Measurements from ENCODE around the gene KRT40.

KRT40 gene

DNA sequence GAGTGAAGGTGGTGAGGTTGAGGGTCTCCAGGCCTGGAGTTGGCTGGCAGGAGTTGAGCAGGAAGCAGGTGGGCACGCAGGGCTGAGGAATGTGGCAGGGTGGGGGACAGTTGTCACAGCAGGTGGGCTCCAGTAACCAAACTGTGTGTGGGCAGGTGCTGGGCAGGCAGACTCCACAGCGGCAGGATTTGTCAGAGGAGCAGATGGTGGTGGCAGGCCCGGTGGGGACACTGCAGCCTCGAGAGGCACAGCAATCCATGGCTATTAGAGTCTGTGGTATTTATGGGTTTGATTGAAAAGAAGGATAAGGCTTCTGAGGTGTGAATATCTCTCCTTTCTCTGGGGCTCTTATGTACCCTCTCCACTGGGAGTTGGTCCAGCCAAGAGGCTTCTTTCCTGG lies 9.7 kb upstream of the KRT40 start, which contains the start of gene KRTAP3-3:
TSS of gene KRTAP3-3 (minus strand) at position 326 of the 400 bp plus-strand sequence. CDS start at position 259, 67 bp downstream.
- no peak for DNase-seq (ENCODE audit: extremely low spot score)

DNA sequence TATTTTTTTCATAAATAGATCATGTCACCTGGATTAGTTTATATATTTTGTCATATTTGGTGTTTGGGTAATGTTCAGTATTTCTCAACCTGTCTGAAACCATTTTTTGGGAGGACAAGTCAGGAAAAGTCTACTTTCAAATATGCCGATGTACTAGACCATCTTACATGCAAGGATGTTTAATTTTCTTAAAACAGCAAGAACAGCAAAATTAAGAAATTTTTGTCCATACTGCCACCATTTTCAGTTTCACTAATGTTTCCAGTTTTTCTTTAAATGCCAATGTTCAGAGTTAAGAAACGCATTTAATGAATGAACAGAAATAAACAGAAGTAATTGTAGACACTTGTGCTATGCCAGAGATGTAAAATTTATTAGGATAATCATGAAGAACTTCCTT lies 9.0 kb upstream of the KRT40 start:
- ChIA-PET POLR2A (no interaction called here), CTCF (interaction anchor here (0.8 kb wide), 1 partner anchor 30 kb away, joined by 3 read pairs; no protein-coding TSS in a partner anchor)
- DNase-seq (ENCODE audit: extremely low spot score) = no peak
- no peak for TF ChIP-seq SP1 (IDR thresholded peaks at IDR 0.05)
- no peak for TF ChIP-seq SUZ12 (IDR thresholded peaks at IDR 0.05)
- TF ChIP-seq FOXK2 (IDR thresholded peaks at IDR 0.05) = no peak
- TF ChIP-seq, protein P1, sequence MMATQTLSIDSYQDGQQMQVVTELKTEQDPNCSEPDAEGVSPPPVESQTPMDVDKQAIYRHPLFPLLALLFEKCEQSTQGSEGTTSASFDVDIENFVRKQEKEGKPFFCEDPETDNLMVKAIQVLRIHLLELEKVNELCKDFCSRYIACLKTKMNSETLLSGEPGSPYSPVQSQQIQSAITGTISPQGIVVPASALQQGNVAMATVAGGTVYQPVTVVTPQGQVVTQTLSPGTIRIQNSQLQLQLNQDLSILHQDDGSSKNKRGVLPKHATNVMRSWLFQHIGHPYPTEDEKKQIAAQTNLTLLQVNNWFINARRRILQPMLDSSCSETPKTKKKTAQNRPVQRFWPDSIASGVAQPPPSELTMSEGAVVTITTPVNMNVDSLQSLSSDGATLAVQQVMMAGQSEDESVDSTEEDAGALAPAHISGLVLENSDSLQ (IDR thresholded peaks at IDR 0.05) = no peak
- no peak for TF ChIP-seq FOXM1 (IDR thresholded peaks at IDR 0.05; ENCODE audit: borderline replicate concordance)

More for the DNA sequence above, 9.7 kb upstream of the KRT40 start, which contains the start of gene KRTAP3-3:
- TF ChIP-seq TARDBP (IDR thresholded peaks at IDR 0.05) (no peak), NFRKB (IDR thresholded peaks at IDR 0.05) (no peak), FOXA1 (IDR thresholded peaks at IDR 0.05) (no peak), FOXM1 (IDR thresholded peaks at IDR 0.05; ENCODE audit: borderline replicate concordance) (no peak), ELF4 (IDR thresholded peaks at IDR 0.05) (no peak), SUZ12 (IDR thresholded peaks at IDR 0.05) (no peak), CTBP1 (IDR thresholded peaks at IDR 0.05; ENCODE audit: borderline replicate concordance) (no peak), BHLHE40 (IDR thresholded peaks at IDR 0.05; ENCODE audit: borderline replicate concordance) (no peak), ZNF384 (IDR thresholded peaks at IDR 0.05) (no peak), HDGF (IDR thresholded peaks at IDR 0.05; ENCODE audit: borderline replicate concordance) (no peak), L3MBTL2 (conservative IDR thresholded peaks at IDR 0.05) (no peak), ARNT (IDR thresholded peaks at IDR 0.05) (no peak), SP1 (IDR thresholded peaks at IDR 0.05) (no peak), LEF1 (IDR thresholded peaks at IDR 0.05; ENCODE audit: borderline replicate concordance) (no peak)
- ChIA-PET CTCF (interaction anchor here (0.8 kb wide), 1 partner anchor 30 kb away, joined by 3 read pairs; no protein-coding TSS in a partner anchor), POLR2A (no interaction called here)

DNA sequence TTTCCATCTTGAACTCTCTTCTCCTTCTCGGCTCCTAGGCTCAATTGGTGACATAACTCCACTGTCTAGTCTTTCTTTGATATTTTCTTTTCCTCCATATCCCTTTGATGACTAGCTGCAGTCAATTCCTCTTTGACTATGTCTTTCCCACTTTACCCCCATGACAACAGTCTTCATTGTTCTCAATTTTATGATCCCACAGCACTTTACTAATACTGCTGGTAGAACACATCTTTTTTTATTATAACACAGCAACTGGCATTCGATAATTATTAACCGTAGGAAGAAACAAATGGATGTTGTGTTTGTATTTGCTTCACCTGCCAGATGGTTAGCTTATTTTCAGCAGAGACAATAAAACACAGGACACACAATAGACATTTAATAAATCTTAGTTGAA lies 8.5 kb upstream of the KRT40 start:
- DNase-seq (ENCODE audit: extremely low spot score) = no peak
- TF ChIP-seq CTBP1 (IDR thresholded peaks at IDR 0.05; ENCODE audit: borderline replicate concordance) (no peak), SUZ12 (IDR thresholded peaks at IDR 0.05) (no peak), FOXK2 (IDR thresholded peaks at IDR 0.05) (no peak), L3MBTL2 (conservative IDR thresholded peaks at IDR 0.05) (no peak), SP1 (IDR thresholded peaks at IDR 0.05) (no peak), ELF4 (IDR thresholded peaks at IDR 0.05) (no peak), TARDBP (IDR thresholded peaks at IDR 0.05) (no peak), ARNT (IDR thresholded peaks at IDR 0.05) (no peak), BHLHE40 (IDR thresholded peaks at IDR 0.05; ENCODE audit: borderline replicate concordance) (no peak), NFRKB (IDR thresholded peaks at IDR 0.05) (no peak), LEF1 (IDR thresholded peaks at IDR 0.05; ENCODE audit: borderline replicate concordance) (no peak)
- TF ChIP-seq, protein P1 (IDR thresholded peaks at IDR 0.05) = no peak
- ChIA-PET POLR2A (no interaction called here), CTCF (no interaction called here)

DNA sequence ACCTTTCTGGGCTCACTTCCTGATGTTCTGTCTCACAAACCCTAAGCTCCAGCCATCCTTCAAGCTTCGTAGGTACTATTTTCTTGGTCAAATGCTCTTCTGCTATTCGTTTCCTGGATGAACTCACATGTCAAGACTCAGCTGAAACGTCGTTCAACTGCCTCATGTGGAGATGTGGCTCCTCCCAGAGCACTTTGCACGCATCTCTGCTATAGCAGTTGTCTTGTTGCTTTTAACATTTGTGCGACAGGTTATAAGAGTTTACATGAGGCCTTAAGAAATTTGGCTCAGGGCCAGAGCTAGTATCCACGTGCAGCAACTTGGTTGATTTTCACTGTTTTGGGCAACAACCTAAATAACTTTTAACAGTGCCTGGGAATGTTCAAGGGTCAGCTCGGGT lies 2.8 kb upstream of the KRT40 start:
- no peak for DNase-seq (ENCODE audit: extremely low spot score)
- CTCF ChIA-PET = no interaction called here
- POLR2A ChIA-PET = no interaction called here
- no peak for TF ChIP-seq L3MBTL2 (conservative IDR thresholded peaks at IDR 0.05)
- TF ChIP-seq CTBP1 (IDR thresholded peaks at IDR 0.05; ENCODE audit: borderline replicate concordance) = no peak
- TF ChIP-seq NFRKB (IDR thresholded peaks at IDR 0.05) = no peak
- TF ChIP-seq ARNT (IDR thresholded peaks at IDR 0.05) = no peak
- TF ChIP-seq SUZ12 (IDR thresholded peaks at IDR 0.05) = no peak
- TF ChIP-seq HDGF (IDR thresholded peaks at IDR 0.05; ENCODE audit: borderline replicate concordance) = no peak

DNA sequence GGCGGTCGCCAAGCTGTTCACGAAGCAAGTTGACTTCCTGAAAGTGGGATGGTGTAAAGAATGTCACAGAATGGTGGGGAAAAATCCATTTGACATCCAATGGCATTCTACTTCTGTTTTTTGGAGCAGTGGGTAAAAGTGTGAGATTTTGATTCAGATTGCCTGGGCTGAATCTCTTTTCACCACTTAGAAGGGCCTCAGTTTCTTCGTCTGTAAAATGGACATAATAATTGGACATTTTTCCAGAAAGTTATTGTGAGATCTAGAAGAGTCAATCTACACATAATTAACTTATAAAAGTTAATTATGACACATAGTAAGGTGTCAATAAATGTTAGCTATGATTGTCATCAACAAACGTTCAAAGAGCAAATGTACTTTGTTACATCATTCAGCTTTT lies 3.0 kb downstream of the KRT40 start:
- ChIA-PET POLR2A (no interaction called here), CTCF (no interaction called here)
- no peak for TF ChIP-seq BHLHE40 (IDR thresholded peaks at IDR 0.05; ENCODE audit: borderline replicate concordance)
- no peak for TF ChIP-seq HDGF (IDR thresholded peaks at IDR 0.05; ENCODE audit: borderline replicate concordance)
- TF ChIP-seq L3MBTL2 (conservative IDR thresholded peaks at IDR 0.05) = no peak
- no peak for TF ChIP-seq ARNT (IDR thresholded peaks at IDR 0.05)
- TF ChIP-seq, protein P1 (IDR thresholded peaks at IDR 0.05) = no peak
- TF ChIP-seq CTBP1 (IDR thresholded peaks at IDR 0.05; ENCODE audit: borderline replicate concordance) = no peak
- no peak for TF ChIP-seq FOXA1 (IDR thresholded peaks at IDR 0.05)
- no peak for TF ChIP-seq ZNF384 (IDR thresholded peaks at IDR 0.05)
- no peak for TF ChIP-seq FOXM1 (IDR thresholded peaks at IDR 0.05; ENCODE audit: borderline replicate concordance)
- no peak for TF ChIP-seq SUZ12 (IDR thresholded peaks at IDR 0.05)
- no peak for TF ChIP-seq TARDBP (IDR thresholded peaks at IDR 0.05)
- TF ChIP-seq ELF4 (IDR thresholded peaks at IDR 0.05) = no peak
- TF ChIP-seq NFRKB (IDR thresholded peaks at IDR 0.05) = no peak
- no peak for TF ChIP-seq SP1 (IDR thresholded peaks at IDR 0.05)
- DNase-seq (ENCODE audit: extremely low spot score) = no peak

DNA sequence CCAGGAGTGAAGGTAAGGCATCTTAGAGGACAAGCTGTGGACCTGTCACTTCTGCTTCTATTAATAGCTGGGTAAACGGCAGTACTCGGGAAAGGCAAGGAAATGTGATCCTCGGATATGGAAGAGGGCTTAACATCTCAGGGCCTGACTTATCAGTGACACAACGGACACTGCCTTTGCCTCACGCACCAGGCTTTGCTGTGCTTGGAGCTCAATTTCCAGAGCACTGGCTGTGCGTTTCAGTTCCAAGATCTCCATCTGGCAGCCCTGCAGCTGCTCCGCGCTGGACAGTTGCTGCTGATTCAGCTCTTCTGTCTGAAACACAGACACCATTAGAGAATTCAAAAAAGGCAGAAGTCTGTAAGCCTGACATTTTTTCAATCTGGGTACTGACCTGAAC lies 3.5 kb downstream of the KRT40 start:
- TF ChIP-seq ZNF384 (IDR thresholded peaks at IDR 0.05) = no peak
- no peak for TF ChIP-seq FOXM1 (IDR thresholded peaks at IDR 0.05; ENCODE audit: borderline replicate concordance)
- no peak for TF ChIP-seq ARNT (IDR thresholded peaks at IDR 0.05)
- TF ChIP-seq BHLHE40 (IDR thresholded peaks at IDR 0.05; ENCODE audit: borderline replicate concordance) = no peak
- no peak for TF ChIP-seq FOXK2 (IDR thresholded peaks at IDR 0.05)
- TF ChIP-seq HDGF (IDR thresholded peaks at IDR 0.05; ENCODE audit: borderline replicate concordance) = no peak
- no peak for TF ChIP-seq L3MBTL2 (conservative IDR thresholded peaks at IDR 0.05)
- TF ChIP-seq, protein P1 (IDR thresholded peaks at IDR 0.05) = no peak
- TF ChIP-seq CTBP1 (IDR thresholded peaks at IDR 0.05; ENCODE audit: borderline replicate concordance) = no peak
- no peak for TF ChIP-seq FOXA1 (IDR thresholded peaks at IDR 0.05)
- TF ChIP-seq NFRKB (IDR thresholded peaks at IDR 0.05) = no peak
- no peak for TF ChIP-seq SP1 (IDR thresholded peaks at IDR 0.05)
- no peak for TF ChIP-seq TARDBP (IDR thresholded peaks at IDR 0.05)
- TF ChIP-seq ELF4 (IDR thresholded peaks at IDR 0.05) = no peak
- CTCF ChIA-PET = no interaction called here
- POLR2A ChIA-PET = no interaction called here
- DNase-seq (ENCODE audit: extremely low spot score) = no peak

Data from HEK293T (cell line).